Measurements from ENCODE around the gene SERPINC1. TPM values are rescaled to one million over a fixed set of nuclear protein-coding genes. Genes with fewer than 3 reads are reported as not detected.

Gene SERPINC1
- total and polyA plus RNA-seq, 2 of the 13 experiments (the other 11 are each of a cell fraction or from before 2014, with no cell fraction given): 142 to 205 TPM

GRCh38 chr1:173914366-173914871 is 2.7 kb downstream of the SERPINC1 start (continued):
- TF ChIP-seq CTCF (CRISPR knock-in tag; IDR thresholded peaks at IDR 0.05): peak; percentile 52
- TF ChIP-seq FOXK2 (IDR thresholded peaks at IDR 0.05): no peak
- 0 out of 2 replicates have a peak, but pooled peaks have one; percentile 50 for TF ChIP-seq ZNF644 (CRISPR knock-in tag; IDR thresholded peaks at IDR 0.05; ENCODE audit: low read depth)
- TF ChIP-seq MIER2 (CRISPR knock-in tag; IDR thresholded peaks at IDR 0.05): peak; percentile 56; the same call in 1 of the 2 replicates
- TF ChIP-seq ZNF350 (CRISPR knock-in tag; IDR thresholded peaks at IDR 0.05; ENCODE audit: borderline replicate concordance, low read depth): no peak
- peak; percentile 55 for TF ChIP-seq STAG1 (CRISPR knock-in tag; IDR thresholded peaks at IDR 0.05)
- no peak for TF ChIP-seq NR2F6 (IDR thresholded peaks at IDR 0.05)
- no peak for TF ChIP-seq NR2F6 (CRISPR knock-in tag; IDR thresholded peaks at IDR 0.05)
- no peak for TF ChIP-seq CSRNP2 (CRISPR knock-in tag; conservative IDR thresholded peaks at IDR 0.05; ENCODE audit: low read depth)
- TF ChIP-seq GLMP (CRISPR knock-in tag; IDR thresholded peaks at IDR 0.05; ENCODE audit: borderline replicate concordance): no peak
- TF ChIP-seq ZSCAN25 (CRISPR knock-in tag; IDR thresholded peaks at IDR 0.05): no peak
- no peak for TF ChIP-seq ZNF770 (CRISPR knock-in tag; IDR thresholded peaks at IDR 0.05)

All from HepG2 (cell line).